Measurements from ENCODE around the gene MICA. TPM values are rescaled to one million over a fixed set of nuclear protein-coding genes. Genes with fewer than 3 reads are reported as not detected.

Gene MICA
- polyA plus RNA-seq, 1 of the 3 experiments (the other 2 are of a cell fraction) = 28.8 TPM

GRCh38 chr6:31378062-31378720 is 25.2 kb upstream of the MICA start:
- H3F3A ChIP-seq (replicated peaks; ENCODE audit: insufficient read depth) = no peaks in the 10 kb centered on the region
- CTCF ChIA-PET = interaction anchor here (0.8 to 3.8 kb wide), 3 partner anchors 11 to 181 kb away, joined by 3 to 34 read pairs (median 4); no protein-coding TSS in a partner anchor

GRCh38 chr6:31378721-31379103 is 24.7 kb upstream of the MICA start:
- Histone ChIP-seq H3F3A (replicated peaks; ENCODE audit: insufficient read depth) (no peaks in the 10 kb centered on the region), H3K27ac (ENCODE audit: low read depth in 2 of 2, low read length in 1 of 2) (no peak overlapping the region), H3K9me3 (no peaks in the 10 kb centered on the region), H3K79me2 (ENCODE audit: insufficient read depth) (no peaks in the 10 kb centered on the region), H3K36me3 (replicated peaks in 1 of 2; ENCODE audit: control insufficient read depth in 1 of 2, insufficient read depth in 2 of 2, low read length in 1 of 2) (no peaks in the 10 kb centered on the region), H4K20me1 (ENCODE audit: insufficient read depth) (no peaks in the 10 kb centered on the region), H3K4me3 (ENCODE audit: low read depth in 2 of 2, low read length in 1 of 2) (no peak overlapping the region), H3K4me2 (no peak overlapping the region), H3K27me3 (ENCODE audit: insufficient read depth) (peaks cover 61% of the 10 kb centered on the region), H3K4me1 (ENCODE audit: control insufficient read depth in 1 of 2, insufficient read depth in 2 of 2, low read depth in 1 of 2, low read length in 1 of 2) (no peaks in the 10 kb centered on the region), H3K9me2 (no peaks in the 10 kb centered on the region), H2AFZ (ENCODE audit: low read depth) (no peak overlapping the region), H3K9ac (no peak overlapping the region)
- ChIA-PET POLR2A (no interaction called here), CTCF (interaction anchor here (1.1 to 3.8 kb wide), 2 partner anchors 12 to 63 kb away, joined by 4 to 34 read pairs; no protein-coding TSS in a partner anchor)
- no peak for DNase-seq
- WGBS (ENCODE audit: low lambda C conversion rate) = 5% methylated on average over 5 of the region's 6 CpGs
- no peak for TF ChIP-seq MAX (IDR thresholded peaks at IDR 0.05; ENCODE audit: low read depth)
- no peak for TF ChIP-seq RAD21 (IDR thresholded peaks at IDR 0.05; ENCODE audit: low read length)
- no peak for TF ChIP-seq USF1 (IDR thresholded peaks at IDR 0.05; ENCODE audit: borderline replicate concordance, low read depth)
- no peak for TF ChIP-seq PBX3 (IDR thresholded peaks at IDR 0.05)
- no peak for TF ChIP-seq NRF1 (IDR thresholded peaks at IDR 0.05; ENCODE audit: low read depth, low read length)
- no peak for TF ChIP-seq YY1 (IDR thresholded peaks at IDR 0.05; ENCODE audit: low read depth)
- TF ChIP-seq RXRA (IDR thresholded peaks at IDR 0.05; ENCODE audit: borderline replicate concordance, low read depth) = no peak
- TF ChIP-seq CTCF (IDR thresholded peaks at IDR 0.05) = no peak
- no peak for TF ChIP-seq ELF1 (IDR thresholded peaks at IDR 0.05)
- no peak for TF ChIP-seq ZBTB33 (IDR thresholded peaks at IDR 0.05; ENCODE audit: borderline replicate concordance, low read depth)
- no peak for TF ChIP-seq SIN3A (IDR thresholded peaks at IDR 0.05; ENCODE audit: borderline replicate concordance, low read depth, low read length)
- TF ChIP-seq MXI1 (IDR thresholded peaks at IDR 0.05; ENCODE audit: low read depth, low read length) = no peak
- TF ChIP-seq RFX5 (IDR thresholded peaks at IDR 0.05; ENCODE audit: low read length) = no peak
- TF ChIP-seq REST (IDR thresholded peaks at IDR 0.05; ENCODE audit: low read depth, low read length) = no peak
- no peak for TF ChIP-seq SMC3 (IDR thresholded peaks at IDR 0.05; ENCODE audit: low read depth, low read length)
- no peak for TF ChIP-seq EZH2phosphoT487 (IDR thresholded peaks at IDR 0.05; ENCODE audit: borderline replicate concordance, low read depth)

More at GRCh38 chr6:31378062-31378720, 25.2 kb upstream of the MICA start:
- Histone ChIP-seq H2AFZ (ENCODE audit: low read depth) (no peak overlapping the region), H3K4me3 (ENCODE audit: low read depth in 2 of 2, low read length in 1 of 2) (no peak overlapping the region), H3K36me3 (replicated peaks in 1 of 2; ENCODE audit: control insufficient read depth in 1 of 2, insufficient read depth in 2 of 2, low read length in 1 of 2) (no peaks in the 10 kb centered on the region), H3K9ac (no peak overlapping the region), H3K79me2 (ENCODE audit: insufficient read depth) (no peaks in the 10 kb centered on the region), H3K27ac (ENCODE audit: low read depth in 2 of 2, low read length in 1 of 2) (no peak overlapping the region), H3K9me2 (no peaks in the 10 kb centered on the region), H4K20me1 (ENCODE audit: insufficient read depth) (no peaks in the 10 kb centered on the region), H3K9me3 (no peaks in the 10 kb centered on the region), H3K4me2 (no peak overlapping the region), H3K4me1 (ENCODE audit: control insufficient read depth in 1 of 2, insufficient read depth in 2 of 2, low read depth in 1 of 2, low read length in 1 of 2) (no peaks in the 10 kb centered on the region), H3K27me3 (ENCODE audit: insufficient read depth) (peaks cover 61% of the 10 kb centered on the region)
- no peak for DNase-seq
- WGBS (ENCODE audit: low lambda C conversion rate) = 6% methylated on average over 6 of the region's 9 CpGs
- no peak for TF ChIP-seq TCF12 (IDR thresholded peaks at IDR 0.05)
- TF ChIP-seq MEF2A (IDR thresholded peaks at IDR 0.05; ENCODE audit: borderline replicate concordance, low read depth) = no peak
- TF ChIP-seq YY1 (IDR thresholded peaks at IDR 0.05; ENCODE audit: low read depth) = no peak
- no peak for TF ChIP-seq RCOR1 (IDR thresholded peaks at IDR 0.05; ENCODE audit: low read length)
- POLR2A ChIA-PET = no interaction called here
